HG02884 (cell line): ENCODE data around the gene CTAGE9.

ENCODE experiments used
- ATAC-seq: cut with Tn5 transposase; IDR thresholded peaks from one replicate; pipeline ENCODE4 v1.9.1; 2021; ENCODE audit warnings: mild to moderate bottlenecking, moderate library complexity; ENCODE audit not compliant: unreplicated experiment

The CTAGE9 gene

GRCh38 chr6:131680868-131681267 lies 29.9 kb downstream of the CTAGE9 start:
- no peak for ATAC-seq

- no peak for ATAC-seq
Observed at GRCh38 chr6:131678442-131678841, 32.4 kb downstream of the CTAGE9 start.

- ATAC-seq: no peak
Observed at GRCh38 chr6:131673184-131673583, 37.6 kb downstream of the CTAGE9 start.

- no peak for ATAC-seq
Observed at GRCh38 chr6:131669891-131670290, 40.9 kb downstream of the CTAGE9 start.

- ATAC-seq: no peak
Observed at GRCh38 chr6:131663578-131664165, 47.1 kb downstream of the CTAGE9 start.

- no peak for ATAC-seq
Observed at GRCh38 chr6:131660195-131660594, 50.6 kb downstream of the CTAGE9 start.
